A549 (cell line): ENCODE measurements around the gene IGFBP4. TPM values are rescaled to one million over a fixed set of nuclear protein-coding genes. Genes with fewer than 3 reads are reported as not detected.

ENCODE experiments used
- ATAC-seq, 2 experiments: fragments of 200-7000 bp in 1 of 2; fragments of >200 bp in 1 of 2; cut with Nextera tagmentation in 1 of 2; cut with Tn5 transposase in 1 of 2; 3 replicates each; pipeline versions ENCODE4 v1.8.0 to v1.9.1; 2018 to 2020; ENCODE audit warnings: mild to moderate bottlenecking in 1 of 2, moderate library complexity in 1 of 2
- CTCF ChIA-PET: fragments of 300-600 bp; sonication (Branson Sonifier 250); formaldehyde crosslinking; extraction: SDS; loops from one replicate; lab custom pipeline; 2021; ENCODE audit warnings: antibody characterized with exemption, inconsistent platforms; lab: Yijun Ruan, JAX
- POLR2A ChIA-PET: fragments of 350-600 bp; formaldehyde crosslinking; extraction: SDS; loops from one replicate; lab custom pipeline; 2021; ENCODE audit warnings: antibody characterized with exemption, inconsistent platforms; lab: Yijun Ruan, JAX
- DNase-seq, 2 experiments: peaks; one replicate each; pipeline versions ENCODE4 v3.0.0 to v3.0.0-alpha.2; 2011 to 2016; ENCODE audit warnings: low read depth in 1 of 2, low spot score in 1 of 2
- FAIRE-seq: peaks from 2 replicates; lab custom pipeline; 2011; peaks lifted over from hg19 to GRCh38; lab: Jason Lieb, UNC
- H3K27ac ChIP-seq, 2 experiments: fragments of >200 bp; sonication (Bioruptor Twin); formaldehyde crosslinking; 3 replicates each; pipeline ENCODE4 v1.5.1; 2016 to 2017
- H3K4me1 ChIP-seq: fragments of >200 bp; sonication (Bioruptor Twin); formaldehyde crosslinking; 3 replicates; pipeline ENCODE4 v1.6.1; 2016
- H3K4me2 ChIP-seq: fragments of >200 bp; sonication (Bioruptor Twin); formaldehyde crosslinking; 3 replicates; pipeline ENCODE4 v1.6.1; 2016
- H3K4me3 ChIP-seq: fragments of >200 bp; sonication (Bioruptor Twin); formaldehyde crosslinking; 3 replicates; pipeline ENCODE4 v1.5.1; 2016
- H3K9me3 ChIP-seq: fragments of >200 bp; sonication (Bioruptor Twin); formaldehyde crosslinking; 3 replicates; pipeline ENCODE4 v1.6.1; 2016
- CHD2 ChIP-seq: fragments of 150-350 bp; IDR thresholded peaks from 2 replicates; pipeline ENCODE4 v1.6.1; 2014; ENCODE audit warnings: low read length; ENCODE audit not compliant: partially characterized antibody
- EHF ChIP-seq: fragments of 250-450 bp; sonication (Bioruptor Pico); IDR thresholded peaks from 2 replicates; pipeline ENCODE4 v1.5.0; 2020; ENCODE audit warnings: mild to moderate bottlenecking
- FOSL2 ChIP-seq, 2 experiments: fragments of 450-650 bp in 1 of 2; fragments of >200 bp in 1 of 2; sonication (Bioruptor Twin) in 1 of 2; formaldehyde crosslinking; IDR thresholded peaks; 2 replicates each; pipeline versions ENCODE4 v1.5.0 to v1.6.1; 2016 to 2020; ENCODE audit warnings: mild to moderate bottlenecking in 1 of 2, moderate library complexity in 1 of 2
- FOXS1 ChIP-seq: fragments of 250-450 bp; sonication (Bioruptor Pico); IDR thresholded peaks from 2 replicates; pipeline ENCODE4 v1.5.0; 2020; ENCODE audit warnings: mild to moderate bottlenecking, moderate library complexity
- HOXA7 ChIP-seq: fragments of 250-450 bp; sonication (Bioruptor Pico); IDR thresholded peaks from 2 replicates; pipeline ENCODE4 v1.5.0; 2020; ENCODE audit warnings: mild to moderate bottlenecking, moderate library complexity
- JUN ChIP-seq, 2 experiments: fragments of >200 bp; sonication (Bioruptor Twin); formaldehyde crosslinking; IDR thresholded peaks; 2 replicates in 1 of 2; 3 replicates in 1 of 2; pipeline ENCODE4 v1.6.1; 2016 to 2017
- KDM5A ChIP-seq: fragments of 200-600 bp; sonication (generic); IDR thresholded peaks from 2 replicates; pipeline ENCODE4 v1.6.1; 2016; ENCODE audit warnings: antibody characterized with exemption, mild to moderate bottlenecking
- MAFK ChIP-seq: fragments of 450-650 bp; IDR thresholded peaks from 2 replicates; pipeline ENCODE4 v1.6.1; 2014; ENCODE audit not compliant: partially characterized antibody
- NR3C1 ChIP-seq: fragments of >200 bp; sonication (Bioruptor Twin); formaldehyde crosslinking; IDR thresholded peaks from 3 replicates; pipeline ENCODE4 v1.6.1; 2017
- PHF8 ChIP-seq: fragments of 200-600 bp; sonication (generic); IDR thresholded peaks from 2 replicates; pipeline ENCODE4 v1.6.1; 2016; ENCODE audit warnings: low read depth, mild to moderate bottlenecking, antibody characterized with exemption, moderate library complexity, borderline replicate concordance
- RAD21 ChIP-seq, 2 experiments: fragments of >200 bp in 1 of 2; sonication (Bioruptor Twin) in 1 of 2; formaldehyde crosslinking in 1 of 2; IDR thresholded peaks in 1 of 2; conservative IDR thresholded peaks in 1 of 2; 2 replicates in 1 of 2; 3 replicates in 1 of 2; pipeline ENCODE4 v1.6.1; 2012 to 2018; ENCODE audit warnings: inconsistent platforms in 1 of 2
- RFX5 ChIP-seq: fragments of 450-650 bp; IDR thresholded peaks from 2 replicates; pipeline ENCODE4 v1.7.1; 2014; ENCODE audit warnings: antibody characterized with exemption, mild to moderate bottlenecking, moderate library complexity
- SMC3 ChIP-seq: fragments of >200 bp; sonication (Bioruptor Twin); formaldehyde crosslinking; IDR thresholded peaks from 3 replicates; pipeline ENCODE4 v1.6.1; 2018; ENCODE audit warnings: inconsistent platforms
- WGBS: methylation state at CpG from one replicate; pipeline ENCODE4 v1.1.6; 2017; ENCODE audit errors: missing lambda C conversion rate; 5-methylcytosine and 5-hydroxymethylcytosine counted together
- polyA plus RNA-seq, 4 experiments: library from polyadenylated mRNA; depleted of rRNA in 3 of 4; stranded (reverse); fragments of >200 nt; fragmentation: RNase III in 1 of 4; extraction: RNeasy Plus Mini Kit Qiagen cat#74134 plus additional on column Dnase treatment in 1 of 4; gene quantifications; 2 replicates in 3 of 4; 3 replicates in 1 of 4; pipeline ENCODE4 v1.2.3, GENCODE V29; 2011 to 2017
- TF ChIP-seq, protein P1 (sequence below): fragments of >200 bp; sonication (Bioruptor Twin); formaldehyde crosslinking; IDR thresholded peaks from 3 replicates; pipeline ENCODE4 v1.5.1; 2016
- TF ChIP-seq, protein P2 (sequence below): fragments of >200 bp; sonication (Bioruptor Twin); formaldehyde crosslinking; IDR thresholded peaks from 2 replicates; pipeline ENCODE4 v1.6.1; 2016
- TF ChIP-seq, protein P3 (sequence below): fragments of 450-650 bp; IDR thresholded peaks from 2 replicates; pipeline ENCODE4 v1.6.1; 2014; ENCODE audit warnings: antibody characterized with exemption
- TF ChIP-seq, protein P4 (sequence below): IDR thresholded peaks from 2 replicates; pipeline ENCODE4 v1.6.1; 2012
- TF ChIP-seq, protein P5 (sequence below): IDR thresholded peaks from 2 replicates; pipeline ENCODE4 v1.6.1; 2012
- TF ChIP-seq, protein P6 (sequence below): fragments of >200 bp; sonication (Bioruptor Twin); formaldehyde crosslinking; IDR thresholded peaks from 3 replicates; pipeline ENCODE4 v1.6.1; 2016

The IGFBP4 gene
- polyA plus RNA-seq, 2 of the 4 experiments (the other 2 are of a cell fraction): 1,080 to 1,829 TPM

DNA sequence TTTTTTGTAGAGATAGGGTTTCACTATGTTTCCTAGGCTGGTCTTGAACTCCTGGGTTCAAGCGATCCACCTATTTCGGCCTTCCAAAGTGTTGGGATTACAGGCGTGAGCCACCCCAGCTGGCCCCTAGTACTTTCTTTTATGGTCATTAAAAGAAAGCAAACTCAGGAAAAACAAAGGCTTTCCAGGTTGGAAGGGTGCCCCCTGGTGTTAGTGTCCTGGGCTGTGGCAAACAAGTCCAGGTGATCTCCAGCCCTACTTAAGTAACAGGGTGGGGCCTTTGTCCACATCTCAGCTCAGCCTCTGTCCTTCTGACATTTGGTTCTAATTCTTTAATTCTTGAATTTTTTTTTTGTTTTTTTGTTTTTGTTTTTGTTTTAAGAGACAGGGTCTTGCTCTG is 6.9 kb downstream of the IGFBP4 start:
- FAIRE-seq (peak; percentile 65), DNase-seq (peak; percentile 81 to 87)
- CTCF ChIA-PET: interaction anchor here (0.6 to 37.5 kb wide), 25 partner anchors 9 to 111 kb away, joined by 3 to 822 read pairs (median 6); partner anchors contain the start of genes GJD3, IGFBP4 and TOP2A
- Histone ChIP-seq H3K4me2 (peak overlapping the region; percentile 91), H3K4me1 (peaks cover 82% of the 10 kb centered on the region)
- 41% methylated on average over 3 of the region's 3 CpGs for WGBS
- no peak for TF ChIP-seq NR3C1
- TF ChIP-seq FOSL2 (IDR thresholded peaks at IDR 0.05): no peak
- peak; percentile 3; the same call in 1 of the 2 replicates for TF ChIP-seq FOSL2 (CRISPR knock-in tag; IDR thresholded peaks at IDR 0.05)
- TF ChIP-seq MAFK: peak; percentile 57
- TF ChIP-seq, protein P1, sequence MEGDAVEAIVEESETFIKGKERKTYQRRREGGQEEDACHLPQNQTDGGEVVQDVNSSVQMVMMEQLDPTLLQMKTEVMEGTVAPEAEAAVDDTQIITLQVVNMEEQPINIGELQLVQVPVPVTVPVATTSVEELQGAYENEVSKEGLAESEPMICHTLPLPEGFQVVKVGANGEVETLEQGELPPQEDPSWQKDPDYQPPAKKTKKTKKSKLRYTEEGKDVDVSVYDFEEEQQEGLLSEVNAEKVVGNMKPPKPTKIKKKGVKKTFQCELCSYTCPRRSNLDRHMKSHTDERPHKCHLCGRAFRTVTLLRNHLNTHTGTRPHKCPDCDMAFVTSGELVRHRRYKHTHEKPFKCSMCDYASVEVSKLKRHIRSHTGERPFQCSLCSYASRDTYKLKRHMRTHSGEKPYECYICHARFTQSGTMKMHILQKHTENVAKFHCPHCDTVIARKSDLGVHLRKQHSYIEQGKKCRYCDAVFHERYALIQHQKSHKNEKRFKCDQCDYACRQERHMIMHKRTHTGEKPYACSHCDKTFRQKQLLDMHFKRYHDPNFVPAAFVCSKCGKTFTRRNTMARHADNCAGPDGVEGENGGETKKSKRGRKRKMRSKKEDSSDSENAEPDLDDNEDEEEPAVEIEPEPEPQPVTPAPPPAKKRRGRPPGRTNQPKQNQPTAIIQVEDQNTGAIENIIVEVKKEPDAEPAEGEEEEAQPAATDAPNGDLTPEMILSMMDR: peak; percentile 76
- peak; percentile 30; the same call in 1 of the 2 replicates for TF ChIP-seq HOXA7
- TF ChIP-seq RAD21 (conservative IDR thresholded peaks at IDR 0.05 in 1 of 2, IDR thresholded peaks at IDR 0.05 in 1 of 2): peak; percentile 47 to 54; a peak in 3 of 5 replicates
- TF ChIP-seq RFX5: no peak
- TF ChIP-seq, protein P2, sequence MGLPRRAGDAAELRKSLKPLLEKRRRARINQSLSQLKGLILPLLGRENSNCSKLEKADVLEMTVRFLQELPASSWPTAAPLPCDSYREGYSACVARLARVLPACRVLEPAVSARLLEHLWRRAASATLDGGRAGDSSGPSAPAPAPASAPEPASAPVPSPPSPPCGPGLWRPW: no peak
- peak in 1 of 2 experiments; percentile 46; a peak in 4 of 5 replicates for TF ChIP-seq JUN (IDR thresholded peaks at IDR 0.05)
- peak; percentile 57 for TF ChIP-seq SMC3
- no peak for TF ChIP-seq FOXS1 (CRISPR knock-in tag)
- TF ChIP-seq, protein P3, sequence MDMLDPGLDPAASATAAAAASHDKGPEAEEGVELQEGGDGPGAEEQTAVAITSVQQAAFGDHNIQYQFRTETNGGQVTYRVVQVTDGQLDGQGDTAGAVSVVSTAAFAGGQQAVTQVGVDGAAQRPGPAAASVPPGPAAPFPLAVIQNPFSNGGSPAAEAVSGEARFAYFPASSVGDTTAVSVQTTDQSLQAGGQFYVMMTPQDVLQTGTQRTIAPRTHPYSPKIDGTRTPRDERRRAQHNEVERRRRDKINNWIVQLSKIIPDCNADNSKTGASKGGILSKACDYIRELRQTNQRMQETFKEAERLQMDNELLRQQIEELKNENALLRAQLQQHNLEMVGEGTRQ: no peak
- TF ChIP-seq KDM5A: no peak
- no peak for TF ChIP-seq PHF8
- TF ChIP-seq, protein P4, sequence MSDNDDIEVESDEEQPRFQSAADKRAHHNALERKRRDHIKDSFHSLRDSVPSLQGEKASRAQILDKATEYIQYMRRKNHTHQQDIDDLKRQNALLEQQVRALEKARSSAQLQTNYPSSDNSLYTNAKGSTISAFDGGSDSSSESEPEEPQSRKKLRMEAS: 0 out of 2 replicates have a peak, but pooled peaks have one; percentile 39
- no peak for TF ChIP-seq EHF (CRISPR knock-in tag)
- TF ChIP-seq, all 56 proteins: peak for 8
- Histone ChIP-seq H3K4me3 (peak overlapping the region; percentile 78), H3K9me3 (no peaks in the 10 kb centered on the region), H3K27ac (peak overlapping the region; percentile 98)
- peak; percentile 18 to 22; a peak in 3 of 6 replicates for ATAC-seq
- POLR2A ChIA-PET: interaction anchor here (0.7 to 2.0 kb wide), 5 partner anchors 13 to 384 kb away, joined by 3 to 8 read pairs (median 5); partner anchors contain the start of gene TOP2A

DNA sequence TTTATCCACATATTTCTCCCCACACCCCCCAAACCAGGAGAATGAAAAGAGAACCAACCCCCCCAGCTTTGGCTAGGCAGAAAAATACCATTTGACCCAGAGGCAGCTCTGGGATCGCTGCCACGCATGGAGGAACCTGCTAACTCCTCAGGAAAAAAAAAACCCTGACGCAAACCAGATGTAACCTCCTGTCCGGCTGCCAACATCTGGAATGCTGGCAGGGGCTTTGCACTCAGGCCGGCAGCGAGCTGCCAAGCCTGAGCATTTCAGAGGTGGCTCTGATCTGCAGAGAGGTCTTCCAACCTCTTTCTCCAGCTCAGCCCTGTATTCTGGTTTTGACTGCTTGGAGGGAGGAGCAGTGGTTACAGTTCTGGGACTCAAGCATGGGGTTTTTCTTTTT is 8.2 kb downstream of the IGFBP4 start:
- TF ChIP-seq, protein P5, sequence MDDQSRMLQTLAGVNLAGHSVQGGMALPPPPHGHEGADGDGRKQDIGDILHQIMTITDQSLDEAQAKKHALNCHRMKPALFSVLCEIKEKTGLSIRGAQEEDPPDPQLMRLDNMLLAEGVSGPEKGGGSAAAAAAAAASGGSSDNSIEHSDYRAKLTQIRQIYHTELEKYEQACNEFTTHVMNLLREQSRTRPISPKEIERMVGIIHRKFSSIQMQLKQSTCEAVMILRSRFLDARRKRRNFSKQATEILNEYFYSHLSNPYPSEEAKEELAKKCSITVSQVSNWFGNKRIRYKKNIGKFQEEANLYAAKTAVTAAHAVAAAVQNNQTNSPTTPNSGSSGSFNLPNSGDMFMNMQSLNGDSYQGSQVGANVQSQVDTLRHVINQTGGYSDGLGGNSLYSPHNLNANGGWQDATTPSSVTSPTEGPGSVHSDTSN: no peak
- TF ChIP-seq JUN (IDR thresholded peaks at IDR 0.05): peak; percentile 45 to 63; a peak in 2 of 5 replicates
- no peak for TF ChIP-seq CHD2
- TF ChIP-seq, protein P6, sequence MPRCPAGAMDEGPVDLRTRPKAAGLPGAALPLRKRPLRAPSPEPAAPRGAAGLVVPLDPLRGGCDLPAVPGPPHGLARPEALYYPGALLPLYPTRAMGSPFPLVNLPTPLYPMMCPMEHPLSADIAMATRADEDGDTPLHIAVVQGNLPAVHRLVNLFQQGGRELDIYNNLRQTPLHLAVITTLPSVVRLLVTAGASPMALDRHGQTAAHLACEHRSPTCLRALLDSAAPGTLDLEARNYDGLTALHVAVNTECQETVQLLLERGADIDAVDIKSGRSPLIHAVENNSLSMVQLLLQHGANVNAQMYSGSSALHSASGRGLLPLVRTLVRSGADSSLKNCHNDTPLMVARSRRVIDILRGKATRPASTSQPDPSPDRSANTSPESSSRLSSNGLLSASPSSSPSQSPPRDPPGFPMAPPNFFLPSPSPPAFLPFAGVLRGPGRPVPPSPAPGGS: no peak
- no peak for TF ChIP-seq FOSL2 (IDR thresholded peaks at IDR 0.05)
- TF ChIP-seq FOSL2 (CRISPR knock-in tag; IDR thresholded peaks at IDR 0.05): no peak
- TF ChIP-seq, protein P4: 0 out of 2 replicates have a peak, but pooled peaks have one; percentile 9
- TF ChIP-seq, all 56 proteins: peak for 2
- WGBS: 43% methylated on average over 6 of the region's 6 CpGs
- ChIA-PET POLR2A (interaction anchor here (0.6 to 1.6 kb wide), 2 partner anchors 9 kb away, joined by 3 to 7 read pairs; no protein-coding TSS in a partner anchor), CTCF (interaction anchor here (0.6 to 37.5 kb wide), 16 partner anchors 9 to 368 kb away, joined by 3 to 822 read pairs (median 7); partner anchors contain the start of gene IGFBP4)
- no peak for DNase-seq
- H3K27ac ChIP-seq: peak overlapping the region; percentile 98
- peaks cover 95% of the 10 kb centered on the region for H3K4me1 ChIP-seq
- ATAC-seq: no peak
- H3K4me2 ChIP-seq: peak overlapping the region; percentile 91
- FAIRE-seq: no peak
- H3K9me3 ChIP-seq: no peaks in the 10 kb centered on the region
- H3K4me3 ChIP-seq: peak overlapping the region; percentile 78
